ENCODE results near the gene XKR7.

Gene XKR7

GRCh38 chr20:31987744-31988143 lies 19.8 kb downstream of the XKR7 start:
- H3K4me3 Mint-ChIP-seq = no peak overlapping the region
- no peak overlapping the region for H3K27ac Mint-ChIP-seq
- H3K9me3 Mint-ChIP-seq = no peaks in the 10 kb centered on the region
- ATAC-seq = no peak
- no peaks in the 10 kb centered on the region for H3K4me1 Mint-ChIP-seq
- H3K27me3 Mint-ChIP-seq = peaks cover 22% of the 10 kb centered on the region
- H3K36me3 Mint-ChIP-seq = no peaks in the 10 kb centered on the region

DNA sequence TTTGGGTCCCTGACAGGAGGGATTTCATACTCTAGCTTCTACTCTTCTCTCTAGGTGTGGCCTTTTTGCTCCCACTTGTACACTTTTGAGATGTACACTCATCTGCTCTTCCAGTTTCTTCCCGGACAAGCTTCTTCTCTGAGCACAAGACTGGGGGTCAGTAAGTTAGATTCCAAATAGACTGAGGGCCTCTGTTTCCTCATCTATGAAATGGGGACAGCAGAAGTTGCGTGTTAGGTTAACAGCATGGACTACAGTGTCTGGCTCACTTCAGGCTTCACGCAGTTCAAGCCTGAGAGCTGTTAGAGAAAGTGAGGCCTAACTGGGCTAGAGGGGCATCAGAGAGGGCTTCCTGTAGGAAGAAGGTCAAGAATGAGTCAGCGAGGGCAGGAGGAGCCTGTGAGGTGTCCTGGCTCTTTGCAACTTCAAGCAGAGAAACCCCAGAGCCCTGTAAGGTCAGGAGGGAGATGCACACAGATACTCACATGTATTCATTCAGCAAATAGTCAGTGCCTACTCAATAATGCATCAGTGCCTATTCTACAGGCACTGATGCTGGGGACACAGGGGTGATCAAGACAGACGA lies 20.6 kb downstream of the XKR7 start:
- Mint-ChIP-seq H3K36me3 (no peaks in the 10 kb centered on the region), H3K4me3 (no peak overlapping the region), H3K9me3 (no peaks in the 10 kb centered on the region), H3K27ac (no peak overlapping the region), H3K27me3 (peaks cover 21% of the 10 kb centered on the region), H3K4me1 (no peaks in the 10 kb centered on the region)
- no peak for ATAC-seq

DNA sequence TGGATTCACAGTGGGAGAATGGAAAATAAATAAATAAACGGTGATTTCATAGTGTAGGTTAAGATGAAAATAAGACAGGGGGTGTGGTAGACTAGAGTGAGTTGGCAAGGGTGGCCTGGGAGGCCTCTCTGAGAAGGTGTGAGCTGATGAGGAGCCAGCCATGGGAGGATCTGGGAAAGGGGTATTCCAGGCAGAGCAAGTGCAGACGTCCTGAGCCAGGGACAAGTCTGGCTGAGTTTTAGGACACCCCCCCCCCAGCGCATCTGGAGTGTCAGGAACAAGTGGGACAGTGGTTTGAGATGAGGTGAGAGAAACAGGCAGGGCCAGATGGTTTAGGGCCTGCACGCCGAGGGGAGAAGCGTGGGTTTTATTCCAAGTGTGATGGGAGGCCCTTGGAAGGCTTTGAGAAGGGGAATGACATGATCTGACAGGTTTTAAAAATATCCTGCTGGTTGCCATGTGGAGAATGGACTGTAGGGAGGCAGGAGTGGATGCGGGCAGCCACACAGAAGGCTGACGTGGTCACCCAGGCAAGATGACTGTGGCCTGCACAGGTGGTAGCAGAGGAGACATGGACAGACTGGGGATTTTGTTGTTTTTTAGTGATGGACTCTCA lies 21.2 kb downstream of the XKR7 start:
- no peak overlapping the region for H3K27ac Mint-ChIP-seq
- peaks cover 26% of the 10 kb centered on the region for H3K27me3 Mint-ChIP-seq
- H3K4me1 Mint-ChIP-seq = no peaks in the 10 kb centered on the region
- ATAC-seq = no peak
- H3K9me3 Mint-ChIP-seq = no peaks in the 10 kb centered on the region
- H3K36me3 Mint-ChIP-seq = no peaks in the 10 kb centered on the region
- no peak overlapping the region for H3K4me3 Mint-ChIP-seq

DNA sequence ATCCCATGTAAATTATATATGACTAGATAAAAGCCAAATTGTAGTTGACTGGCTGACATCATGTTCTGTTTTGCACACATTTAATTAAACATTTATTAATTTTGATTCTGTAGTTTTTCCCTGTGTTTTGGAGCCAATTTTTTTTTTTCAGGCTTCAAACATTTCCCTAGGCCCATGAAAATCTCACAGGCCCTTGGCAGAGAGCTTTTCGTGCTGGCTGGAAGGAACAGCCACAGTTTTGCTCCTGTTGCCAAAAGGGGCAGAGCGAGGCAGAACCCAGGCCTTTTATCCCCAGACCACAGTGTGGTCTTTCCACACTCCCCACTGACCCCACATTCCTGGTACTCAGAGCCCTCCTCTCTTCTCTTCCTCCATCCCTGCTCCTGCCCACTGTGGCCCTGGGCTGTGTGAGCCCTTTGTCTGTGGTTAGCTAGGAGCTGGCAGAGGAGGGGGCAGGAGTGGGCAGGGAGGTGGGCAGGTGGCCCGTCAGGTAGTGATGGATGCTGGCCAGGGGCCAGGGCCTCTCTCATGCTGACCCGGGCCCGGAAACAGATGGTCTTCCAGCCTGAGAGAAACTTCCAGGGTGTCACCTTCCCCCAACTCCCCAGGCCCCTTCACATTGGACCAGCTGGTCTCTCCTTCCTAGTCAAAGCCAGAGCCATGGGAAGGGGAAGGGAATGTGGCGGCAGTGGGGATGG lies 22.8 kb downstream of the XKR7 start:
- H3K4me3 Mint-ChIP-seq = no peak overlapping the region
- H3K27ac Mint-ChIP-seq = no peak overlapping the region
- no peak for ATAC-seq
- H3K4me1 Mint-ChIP-seq = peaks cover 8% of the 10 kb centered on the region
- H3K36me3 Mint-ChIP-seq = no peaks in the 10 kb centered on the region
- H3K27me3 Mint-ChIP-seq = peaks cover 36% of the 10 kb centered on the region
- H3K9me3 Mint-ChIP-seq = no peaks in the 10 kb centered on the region

- Mint-ChIP-seq H3K27ac (no peak overlapping the region), H3K9me3 (no peaks in the 10 kb centered on the region), H3K36me3 (no peaks in the 10 kb centered on the region), H3K4me1 (peaks cover 13% of the 10 kb centered on the region), H3K27me3 (peaks cover 41% of the 10 kb centered on the region), H3K4me3 (no peak overlapping the region)
- ATAC-seq = no peak
Measured at GRCh38 chr20:31991339-31991705, 23.4 kb downstream of the XKR7 start.

DNA sequence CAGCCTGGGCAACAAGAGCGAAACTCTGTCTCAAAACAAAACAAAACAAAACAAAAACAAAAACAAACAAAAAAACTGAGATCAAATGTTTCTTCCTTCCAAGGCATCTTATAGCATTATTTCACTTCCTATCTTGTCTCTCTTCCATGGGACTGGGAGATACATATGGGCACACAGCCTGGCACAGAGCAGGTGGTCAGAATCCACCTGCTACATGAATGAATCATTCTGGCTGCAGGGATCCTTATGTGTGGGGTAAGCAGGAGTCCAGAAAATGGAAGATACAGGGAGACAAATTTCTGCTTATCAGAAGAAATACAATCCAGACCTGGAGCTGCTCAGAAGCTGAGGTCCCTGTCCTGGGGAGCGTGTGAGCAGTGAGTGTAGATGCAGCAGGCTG lies 24.1 kb downstream of the XKR7 start:
- no peak overlapping the region for H3K27ac Mint-ChIP-seq
- H3K27me3 Mint-ChIP-seq = peaks cover 49% of the 10 kb centered on the region
- no peak overlapping the region for H3K4me3 Mint-ChIP-seq
- no peaks in the 10 kb centered on the region for H3K36me3 Mint-ChIP-seq
- no peaks in the 10 kb centered on the region for H3K9me3 Mint-ChIP-seq
- peaks cover 17% of the 10 kb centered on the region for H3K4me1 Mint-ChIP-seq
- no peak for ATAC-seq

DNA sequence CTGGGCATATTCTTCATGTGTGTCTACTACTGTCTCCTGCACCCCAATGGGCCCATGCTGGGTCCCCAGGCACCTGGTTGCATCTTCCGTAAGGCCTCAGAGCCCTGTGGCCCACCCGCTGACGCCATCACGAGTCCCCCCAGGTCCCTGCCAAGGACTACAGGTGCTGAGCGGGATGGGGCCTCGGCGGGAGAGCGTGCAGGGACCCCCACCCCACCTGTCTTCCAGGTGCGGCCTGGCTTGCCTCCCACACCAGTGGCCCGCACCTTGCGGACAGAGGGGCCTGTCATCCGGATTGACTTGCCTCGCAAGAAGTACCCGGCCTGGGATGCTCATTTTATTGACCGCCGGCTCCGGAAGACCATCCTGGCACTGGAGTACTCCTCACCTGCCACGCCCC lies 29.0 kb downstream of the XKR7 start:
- Mint-ChIP-seq H3K36me3 (no peaks in the 10 kb centered on the region), H3K27me3 (peaks cover 53% of the 10 kb centered on the region), H3K27ac (no peak overlapping the region), H3K9me3 (no peaks in the 10 kb centered on the region), H3K4me3 (no peak overlapping the region), H3K4me1 (peaks cover 17% of the 10 kb centered on the region)
- ATAC-seq = no peak

GRCh38 chr20:31998246-31998645 lies 30.3 kb downstream of the XKR7 start:
- ATAC-seq = no peak
- H3K4me1 Mint-ChIP-seq = peaks cover 17% of the 10 kb centered on the region
- no peaks in the 10 kb centered on the region for H3K9me3 Mint-ChIP-seq
- no peak overlapping the region for H3K27ac Mint-ChIP-seq
- peaks cover 50% of the 10 kb centered on the region for H3K27me3 Mint-ChIP-seq
- H3K4me3 Mint-ChIP-seq = no peak overlapping the region
- H3K36me3 Mint-ChIP-seq = no peaks in the 10 kb centered on the region

- Mint-ChIP-seq H3K27ac (no peak overlapping the region), H3K36me3 (no peaks in the 10 kb centered on the region), H3K27me3 (peaks cover 29% of the 10 kb centered on the region), H3K4me3 (no peak overlapping the region), H3K9me3 (no peaks in the 10 kb centered on the region), H3K4me1 (no peaks in the 10 kb centered on the region)
- ATAC-seq = no peak
Measured at GRCh38 chr20:32003325-32003724, 35.4 kb downstream of the XKR7 start.

- no peaks in the 10 kb centered on the region for H3K36me3 Mint-ChIP-seq
- H3K9me3 Mint-ChIP-seq = no peaks in the 10 kb centered on the region
- no peak for ATAC-seq
- peaks cover 39% of the 10 kb centered on the region for H3K27me3 Mint-ChIP-seq
- no peak overlapping the region for H3K4me3 Mint-ChIP-seq
- H3K27ac Mint-ChIP-seq = no peak overlapping the region
- H3K4me1 Mint-ChIP-seq = no peaks in the 10 kb centered on the region
Measured at GRCh38 chr20:32004963-32005362, 37.0 kb downstream of the XKR7 start.

- Mint-ChIP-seq H3K4me3 (no peak overlapping the region), H3K36me3 (no peaks in the 10 kb centered on the region), H3K27ac (no peak overlapping the region), H3K4me1 (no peaks in the 10 kb centered on the region), H3K9me3 (no peaks in the 10 kb centered on the region), H3K27me3 (peaks cover 48% of the 10 kb centered on the region)
- no peak for ATAC-seq
Measured at GRCh38 chr20:32006053-32006452, 38.1 kb downstream of the XKR7 start.

GRCh38 chr20:32006841-32007786 lies 39.2 kb downstream of the XKR7 start:
- H3K27me3 Mint-ChIP-seq = peaks cover 48% of the 10 kb centered on the region
- no peaks in the 10 kb centered on the region for H3K36me3 Mint-ChIP-seq
- no peaks in the 10 kb centered on the region for H3K9me3 Mint-ChIP-seq
- H3K4me1 Mint-ChIP-seq = no peaks in the 10 kb centered on the region
- no peak overlapping the region for H3K4me3 Mint-ChIP-seq
- no peak overlapping the region for H3K27ac Mint-ChIP-seq
- no peak for ATAC-seq

DNA sequence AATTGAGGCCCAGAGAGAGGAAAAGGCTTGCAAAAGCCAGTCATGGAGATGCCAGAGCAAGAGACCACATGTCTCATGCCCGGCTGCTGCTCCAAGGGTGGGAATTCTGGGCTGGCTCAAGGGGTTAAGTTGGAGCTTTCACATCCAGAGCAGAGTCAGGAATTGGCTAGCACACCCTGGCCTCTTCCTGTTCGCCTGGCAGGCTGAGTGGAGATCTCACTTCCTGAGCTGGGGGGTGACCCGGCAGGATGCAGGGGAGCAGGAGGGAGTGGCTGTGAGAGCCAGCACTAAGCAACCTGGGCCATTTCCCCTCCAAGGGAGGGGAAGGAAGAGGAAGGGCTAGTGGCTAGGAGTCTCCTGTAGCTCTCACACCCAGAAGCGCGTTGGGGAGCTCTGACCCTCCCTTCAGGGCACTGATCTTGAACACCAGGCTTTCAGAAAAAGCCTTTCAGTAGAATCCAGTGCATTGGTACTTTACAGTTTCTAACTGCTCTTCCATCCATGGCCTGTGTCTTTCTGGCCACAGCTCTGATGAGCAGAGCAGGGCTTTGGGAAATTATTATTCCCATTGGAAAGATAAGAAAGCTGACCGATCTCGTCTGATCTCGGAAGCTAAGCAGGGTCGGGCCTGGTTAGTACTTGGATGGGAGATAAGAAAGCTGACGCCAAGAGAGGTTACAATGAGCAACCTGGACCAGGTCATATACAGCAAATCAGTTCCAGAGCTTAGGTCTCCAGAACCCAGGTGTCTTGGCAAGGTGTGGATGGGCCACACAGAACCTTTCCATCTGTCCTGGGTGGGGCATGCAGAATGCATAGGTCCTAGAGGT lies 40.1 kb downstream of the XKR7 start:
- H3K4me1 Mint-ChIP-seq = no peaks in the 10 kb centered on the region
- no peak for ATAC-seq
- no peaks in the 10 kb centered on the region for H3K9me3 Mint-ChIP-seq
- H3K27me3 Mint-ChIP-seq = peaks cover 42% of the 10 kb centered on the region
- no peak overlapping the region for H3K4me3 Mint-ChIP-seq
- no peak overlapping the region for H3K27ac Mint-ChIP-seq
- no peaks in the 10 kb centered on the region for H3K36me3 Mint-ChIP-seq

GRCh38 chr20:32009564-32009963 lies 41.6 kb downstream of the XKR7 start:
- Mint-ChIP-seq H3K27me3 (peaks cover 41% of the 10 kb centered on the region), H3K4me3 (no peak overlapping the region), H3K27ac (no peak overlapping the region), H3K36me3 (no peaks in the 10 kb centered on the region), H3K9me3 (no peaks in the 10 kb centered on the region), H3K4me1 (no peaks in the 10 kb centered on the region)
- ATAC-seq = no peak

GRCh38 chr20:32010101-32010500 lies 42.1 kb downstream of the XKR7 start, which contains the start of gene CCM2L:
CCM2L (plus strand) TSS chr20:32010438; CDS start chr20:32010455, 17 bp downstream.
- Mint-ChIP-seq H3K4me3 (no peak within 1 kb of the TSS), H3K36me3 (no peaks in the 10 kb centered on the region), H3K4me1 (no peaks in the 10 kb centered on the region), H3K27me3 (peaks cover 46% of the 10 kb centered on the region), H3K27ac (no peak within 1 kb of the TSS), H3K9me3 (no peaks in the 10 kb centered on the region)
- no peak for ATAC-seq

Data from stimulated activated memory B cell treated with anti-CD40 and anti-IgM and Interleukin-4, amounts not matched to agents 10 μg/mL and 1 μg/mL and 100 μg/mL, for 72 hours (primary cell).